ENCODE measurements around the gene SOWAHD.
"Not testable (repeated sequence)": the region's sequence is repeated elsewhere in the genome, so short reads cannot be mapped to it uniquely, and the experiment has no call there.

Gene SOWAHD

GRCh38 chrX:119735467-119735866 is 22.9 kb upstream of the SOWAHD start:
- Histone ChIP-seq H3K4me3 (ENCODE audit: insufficient read depth, low read depth, low read length, poor library complexity, severe bottlenecking) (no peak overlapping the region), H3K27ac (ENCODE audit: insufficient read depth, low read length, poor library complexity, severe bottlenecking) (no peak overlapping the region), H3K9me3 (ENCODE audit: control insufficient read depth, low read length) (no peaks in the 10 kb centered on the region), H3K27me3 (replicated peaks; ENCODE audit: control insufficient read depth, insufficient read depth, low read length, poor library complexity, severe bottlenecking) (no peaks in the 10 kb centered on the region), H3K36me3 (ENCODE audit: control insufficient read depth, insufficient read depth, low read length) (no peaks in the 10 kb centered on the region), H3K4me1 (ENCODE audit: control insufficient read depth, insufficient read depth, low read length, poor library complexity, severe bottlenecking) (no peaks in the 10 kb centered on the region)
- no peak for DNase-seq

GRCh38 chrX:119736206-119736764 is 22.1 kb upstream of the SOWAHD start:
- H3K9me3 ChIP-seq (ENCODE audit: control insufficient read depth, low read length), result no peaks in the 10 kb centered on the region
- no peak overlapping the region for H3K4me3 ChIP-seq (ENCODE audit: insufficient read depth, low read depth, low read length, poor library complexity, severe bottlenecking)
- H3K27ac ChIP-seq (ENCODE audit: insufficient read depth, low read length, poor library complexity, severe bottlenecking), result no peak overlapping the region
- H3K27me3 ChIP-seq (replicated peaks; ENCODE audit: control insufficient read depth, insufficient read depth, low read length, poor library complexity, severe bottlenecking), result no peaks in the 10 kb centered on the region
- no peak for DNase-seq
- no peaks in the 10 kb centered on the region for H3K4me1 ChIP-seq (ENCODE audit: control insufficient read depth, insufficient read depth, low read length, poor library complexity, severe bottlenecking)
- H3K36me3 ChIP-seq (ENCODE audit: control insufficient read depth, insufficient read depth, low read length), result no peaks in the 10 kb centered on the region

- no peaks in the 10 kb centered on the region for H3K27me3 ChIP-seq (replicated peaks; ENCODE audit: control insufficient read depth, insufficient read depth, low read length, poor library complexity, severe bottlenecking)
- DNase-seq, result no peak
- no peak overlapping the region for H3K27ac ChIP-seq (ENCODE audit: insufficient read depth, low read length, poor library complexity, severe bottlenecking)
- no peak overlapping the region for H3K4me3 ChIP-seq (ENCODE audit: insufficient read depth, low read depth, low read length, poor library complexity, severe bottlenecking)
- no peaks in the 10 kb centered on the region for H3K9me3 ChIP-seq (ENCODE audit: control insufficient read depth, low read length)
- H3K36me3 ChIP-seq (ENCODE audit: control insufficient read depth, insufficient read depth, low read length), result no peaks in the 10 kb centered on the region
- no peaks in the 10 kb centered on the region for H3K4me1 ChIP-seq (ENCODE audit: control insufficient read depth, insufficient read depth, low read length, poor library complexity, severe bottlenecking)
Observed at GRCh38 chrX:119738742-119739141, 19.6 kb upstream of the SOWAHD start.

- no peaks in the 10 kb centered on the region for H3K9me3 ChIP-seq (ENCODE audit: control insufficient read depth, low read length)
- H3K27ac ChIP-seq (ENCODE audit: insufficient read depth, low read length, poor library complexity, severe bottlenecking), result no peak overlapping the region
- H3K36me3 ChIP-seq (ENCODE audit: control insufficient read depth, insufficient read depth, low read length), result no peaks in the 10 kb centered on the region
- H3K4me1 ChIP-seq (ENCODE audit: control insufficient read depth, insufficient read depth, low read length, poor library complexity, severe bottlenecking), result no peaks in the 10 kb centered on the region
- DNase-seq, result no peak
- no peaks in the 10 kb centered on the region for H3K27me3 ChIP-seq (replicated peaks; ENCODE audit: control insufficient read depth, insufficient read depth, low read length, poor library complexity, severe bottlenecking)
- H3K4me3 ChIP-seq (ENCODE audit: insufficient read depth, low read depth, low read length, poor library complexity, severe bottlenecking), result no peak overlapping the region
Observed at GRCh38 chrX:119745283-119745848, 13.0 kb upstream of the SOWAHD start.

- not testable (repeated sequence) for H3K9me3 ChIP-seq (ENCODE audit: control insufficient read depth, low read length); H3K27me3 ChIP-seq (replicated peaks; ENCODE audit: control insufficient read depth, insufficient read depth, low read length, poor library complexity, severe bottlenecking); H3K27ac ChIP-seq (ENCODE audit: insufficient read depth, low read length, poor library complexity, severe bottlenecking)
Observed at GRCh38 chrX:119750131-119750530, 8.3 kb upstream of the SOWAHD start.

GRCh38 chrX:119750751-119751150 is 7.6 kb upstream of the SOWAHD start:
- not testable (repeated sequence) for H3K27me3 ChIP-seq (replicated peaks; ENCODE audit: control insufficient read depth, insufficient read depth, low read length, poor library complexity, severe bottlenecking); H3K27ac ChIP-seq (ENCODE audit: insufficient read depth, low read length, poor library complexity, severe bottlenecking); DNase-seq; H3K9me3 ChIP-seq (ENCODE audit: control insufficient read depth, low read length); H3K4me3 ChIP-seq (ENCODE audit: insufficient read depth, low read depth, low read length, poor library complexity, severe bottlenecking); H3K36me3 ChIP-seq (ENCODE audit: control insufficient read depth, insufficient read depth, low read length)
- peaks cover 13% of the 10 kb centered on the region for H3K4me1 ChIP-seq (ENCODE audit: control insufficient read depth, insufficient read depth, low read length, poor library complexity, severe bottlenecking)

More at GRCh38 chrX:119750131-119750530, 8.3 kb upstream of the SOWAHD start:
- not testable (repeated sequence) for H3K36me3 ChIP-seq (ENCODE audit: control insufficient read depth, insufficient read depth, low read length); DNase-seq; H3K4me1 ChIP-seq (ENCODE audit: control insufficient read depth, insufficient read depth, low read length, poor library complexity, severe bottlenecking); H3K4me3 ChIP-seq (ENCODE audit: insufficient read depth, low read depth, low read length, poor library complexity, severe bottlenecking)

- H3K9me3 ChIP-seq (ENCODE audit: control insufficient read depth, low read length), result no peaks in the 10 kb centered on the region
- no peaks in the 10 kb centered on the region for H3K36me3 ChIP-seq (ENCODE audit: control insufficient read depth, insufficient read depth, low read length)
- H3K27me3 ChIP-seq (replicated peaks; ENCODE audit: control insufficient read depth, insufficient read depth, low read length, poor library complexity, severe bottlenecking), result no peaks in the 10 kb centered on the region
- peaks cover 32% of the 10 kb centered on the region for H3K4me1 ChIP-seq (ENCODE audit: control insufficient read depth, insufficient read depth, low read length, poor library complexity, severe bottlenecking)
- H3K27ac ChIP-seq (ENCODE audit: insufficient read depth, low read length, poor library complexity, severe bottlenecking), result no peak overlapping the region
- DNase-seq, result no peak
- H3K4me3 ChIP-seq (ENCODE audit: insufficient read depth, low read depth, low read length, poor library complexity, severe bottlenecking), result no peak overlapping the region
Observed at GRCh38 chrX:119753001-119753400, 5.4 kb upstream of the SOWAHD start.

GRCh38 chrX:119753639-119754257 is 4.6 kb upstream of the SOWAHD start:
- H3K4me3 ChIP-seq (ENCODE audit: insufficient read depth, low read depth, low read length, poor library complexity, severe bottlenecking), result no peak overlapping the region
- no peaks in the 10 kb centered on the region for H3K27me3 ChIP-seq (replicated peaks; ENCODE audit: control insufficient read depth, insufficient read depth, low read length, poor library complexity, severe bottlenecking)
- peak overlapping the region; percentile 42 for H3K27ac ChIP-seq (ENCODE audit: insufficient read depth, low read length, poor library complexity, severe bottlenecking)
- H3K36me3 ChIP-seq (ENCODE audit: control insufficient read depth, insufficient read depth, low read length), result no peaks in the 10 kb centered on the region
- DNase-seq, result peak; percentile 4 to 39 (median 30)
- H3K9me3 ChIP-seq (ENCODE audit: control insufficient read depth, low read length), result no peaks in the 10 kb centered on the region
- peaks cover 32% of the 10 kb centered on the region for H3K4me1 ChIP-seq (ENCODE audit: control insufficient read depth, insufficient read depth, low read length, poor library complexity, severe bottlenecking)

GRCh38 chrX:119755981-119756533 is 2.3 kb upstream of the SOWAHD start:
- H3K36me3 ChIP-seq (ENCODE audit: control insufficient read depth, insufficient read depth, low read length), result no peaks in the 10 kb centered on the region
- peak overlapping the region; percentile 1 for H3K4me3 ChIP-seq (ENCODE audit: insufficient read depth, low read depth, low read length, poor library complexity, severe bottlenecking)
- H3K4me1 ChIP-seq (ENCODE audit: control insufficient read depth, insufficient read depth, low read length, poor library complexity, severe bottlenecking), result peaks cover 32% of the 10 kb centered on the region
- H3K27ac ChIP-seq (ENCODE audit: insufficient read depth, low read length, poor library complexity, severe bottlenecking), result peak overlapping the region; percentile 61
- no peaks in the 10 kb centered on the region for H3K9me3 ChIP-seq (ENCODE audit: control insufficient read depth, low read length)
- H3K27me3 ChIP-seq (replicated peaks; ENCODE audit: control insufficient read depth, insufficient read depth, low read length, poor library complexity, severe bottlenecking), result no peaks in the 10 kb centered on the region
- DNase-seq, result peak; percentile 18 to 36 (median 26)

GRCh38 chrX:119756926-119757635 is 1.3 kb upstream of the SOWAHD start:
- H3K4me3 ChIP-seq (ENCODE audit: insufficient read depth, low read depth, low read length, poor library complexity, severe bottlenecking), result no peak overlapping the region
- H3K36me3 ChIP-seq (ENCODE audit: control insufficient read depth, insufficient read depth, low read length), result no peaks in the 10 kb centered on the region
- no peaks in the 10 kb centered on the region for H3K9me3 ChIP-seq (ENCODE audit: control insufficient read depth, low read length)
- peak overlapping the region; percentile 61 for H3K27ac ChIP-seq (ENCODE audit: insufficient read depth, low read length, poor library complexity, severe bottlenecking)
- no peak for DNase-seq
- H3K4me1 ChIP-seq (ENCODE audit: control insufficient read depth, insufficient read depth, low read length, poor library complexity, severe bottlenecking), result peaks cover 32% of the 10 kb centered on the region
- H3K27me3 ChIP-seq (replicated peaks; ENCODE audit: control insufficient read depth, insufficient read depth, low read length, poor library complexity, severe bottlenecking), result no peaks in the 10 kb centered on the region
